HG03196 (cell line): Measurements from ENCODE around the gene UBAC1.
"Not testable (repeated sequence)": the region's sequence is repeated elsewhere in the genome, so short reads cannot be mapped to it uniquely, and the experiment has no call there.

Experiments used
- ATAC-seq: cut with Tn5 transposase; IDR thresholded peaks from one replicate; pipeline ENCODE4 v1.9.1; 2021; ENCODE audit not compliant: unreplicated experiment

UBAC1 gene

GRCh38 chr9:135902655-135903357 lies 58.4 kb downstream of the UBAC1 start:
- no peak for ATAC-seq

GRCh38 chr9:135901826-135902225 lies 59.3 kb downstream of the UBAC1 start:
- no peak for ATAC-seq

- no peak for ATAC-seq
These were observed 60.0 kb downstream of the UBAC1 start for GRCh38 chr9:135901031-135901758.

- no peak for ATAC-seq
These were observed 62.4 kb downstream of the UBAC1 start for GRCh38 chr9:135898634-135899407.

- no peak for ATAC-seq
These were observed 64.5 kb downstream of the UBAC1 start for GRCh38 chr9:135896626-135897025.

- no peak for ATAC-seq
These were observed 65.0 kb downstream of the UBAC1 start for GRCh38 chr9:135896205-135896604.

GRCh38 chr9:135895202-135895848 lies 65.8 kb downstream of the UBAC1 start:
- ATAC-seq = no peak

- no peak for ATAC-seq
These were observed 68.1 kb downstream of the UBAC1 start for GRCh38 chr9:135893104-135893503.

- not testable (repeated sequence) for ATAC-seq
These were observed 68.8 kb downstream of the UBAC1 start for GRCh38 chr9:135892327-135892726.

- ATAC-seq = no peak
These were observed 70.0 kb downstream of the UBAC1 start for GRCh38 chr9:135891027-135891631.

- no peak for ATAC-seq
These were observed 70.8 kb downstream of the UBAC1 start for GRCh38 chr9:135890190-135891026.

GRCh38 chr9:135889564-135890189 lies 71.5 kb downstream of the UBAC1 start:
- ATAC-seq = no peak

GRCh38 chr9:135888766-135889394 lies 72.3 kb downstream of the UBAC1 start:
- no peak for ATAC-seq

- ATAC-seq = no peak
These were observed 72.9 kb downstream of the UBAC1 start for GRCh38 chr9:135888126-135888765.

GRCh38 chr9:135887585-135888050 lies 73.6 kb downstream of the UBAC1 start:
- ATAC-seq = peak; percentile 55

- no peak for ATAC-seq
These were observed 74.1 kb downstream of the UBAC1 start for GRCh38 chr9:135887021-135887507.

GRCh38 chr9:135886147-135886981 lies 74.8 kb downstream of the UBAC1 start:
- ATAC-seq = no peak
